GM19351 (cell line): Measurements from ENCODE around the gene CSNK1E.
"Not testable (repeated sequence)": the region's sequence is repeated elsewhere in the genome, so short reads cannot be mapped to it uniquely, and the experiment has no call there.

Source experiments
- ATAC-seq: cut with Tn5 transposase; IDR thresholded peaks from one replicate; pipeline ENCODE4 v1.9.1; 2021; ENCODE audit warnings: mild to moderate bottlenecking, moderate library complexity; ENCODE audit not compliant: unreplicated experiment

CSNK1E gene

DNA sequence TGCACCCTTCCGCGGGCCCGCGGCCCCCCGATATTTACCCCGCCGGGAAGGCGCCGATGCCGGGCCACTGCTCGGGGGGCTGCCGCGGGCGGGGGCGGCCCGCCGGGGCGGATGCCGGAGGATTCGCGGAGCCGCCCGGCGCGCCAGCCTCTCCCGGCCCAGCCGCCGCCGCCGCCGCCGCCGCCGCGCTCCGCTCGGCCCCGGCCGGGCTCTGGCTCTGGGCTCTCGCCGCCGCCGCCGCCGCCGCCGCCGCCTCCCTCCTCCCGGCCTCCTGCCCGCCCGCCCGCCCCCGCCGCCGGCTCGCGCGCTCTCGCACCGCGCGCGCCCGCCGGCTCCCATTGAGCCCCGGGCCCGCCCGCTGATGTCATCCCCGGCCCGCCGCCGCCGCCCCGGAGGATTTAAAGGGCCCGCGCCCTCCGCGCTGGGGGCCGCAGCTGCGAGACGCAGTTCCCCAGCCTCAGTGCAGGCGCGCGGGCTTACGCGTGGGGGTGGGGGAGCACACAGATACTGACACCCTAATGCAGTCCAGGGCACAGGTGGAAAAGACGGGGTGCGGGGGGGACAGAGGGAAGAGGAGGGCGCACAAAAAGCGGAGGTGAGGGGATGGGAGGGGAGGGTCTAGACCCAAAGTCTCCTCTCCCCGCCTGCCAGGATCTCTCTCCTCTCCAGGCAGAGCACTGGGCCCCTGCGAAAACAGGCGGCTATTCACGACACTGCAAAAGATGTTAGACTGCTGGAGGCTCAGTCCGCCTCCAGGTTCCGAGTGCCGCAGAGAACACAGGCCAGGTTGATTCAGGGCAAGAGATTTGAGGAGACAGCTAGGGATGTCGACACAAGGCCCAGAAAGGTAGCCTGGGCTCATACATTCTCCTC lies at the start of gene CSNK1E:
TSS of gene CSNK1E (minus strand) at position 312 of the 873 bp plus-strand sequence. CDS start 3,276 bp downstream, outside the sequence.
- no peak for ATAC-seq

DNA sequence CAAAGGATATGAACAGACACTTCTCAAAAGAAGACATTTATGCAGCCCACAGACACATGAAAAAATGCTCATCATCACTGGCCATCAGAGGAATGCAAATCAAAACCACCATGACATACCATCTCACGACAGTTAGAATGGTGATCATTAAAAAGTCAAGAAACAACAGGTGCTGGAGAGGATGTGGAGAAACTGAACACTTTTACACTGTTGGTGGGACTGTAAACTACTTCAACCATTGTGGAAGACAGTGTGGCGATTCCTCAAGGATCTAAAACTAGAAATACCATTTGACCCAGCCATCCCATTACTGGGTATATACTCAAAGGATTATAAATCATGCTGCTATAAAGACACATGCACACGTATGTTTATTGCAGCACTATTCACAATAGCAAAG lies 48.6 kb upstream of the CSNK1E start:
- not testable (repeated sequence) for ATAC-seq

DNA sequence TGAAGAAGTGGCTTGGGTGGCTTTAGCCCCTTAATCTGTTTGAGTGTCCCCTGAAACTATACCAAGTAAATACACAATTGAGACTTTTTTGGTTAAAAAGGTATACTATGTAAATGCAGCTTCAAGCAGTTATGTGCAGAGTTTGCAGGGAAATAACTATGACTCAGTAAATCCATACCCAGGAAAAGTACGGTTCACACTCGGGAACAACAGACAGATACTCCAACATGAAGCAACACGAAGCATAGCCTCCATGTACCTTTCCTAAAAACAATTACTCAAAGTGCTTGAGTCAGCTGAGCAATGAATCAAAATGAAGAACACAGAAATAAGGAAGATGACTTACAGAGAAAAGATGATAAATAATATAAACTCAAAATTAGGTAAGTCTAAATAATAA lies 47.9 kb upstream of the CSNK1E start:
- ATAC-seq, result not testable (repeated sequence)

DNA sequence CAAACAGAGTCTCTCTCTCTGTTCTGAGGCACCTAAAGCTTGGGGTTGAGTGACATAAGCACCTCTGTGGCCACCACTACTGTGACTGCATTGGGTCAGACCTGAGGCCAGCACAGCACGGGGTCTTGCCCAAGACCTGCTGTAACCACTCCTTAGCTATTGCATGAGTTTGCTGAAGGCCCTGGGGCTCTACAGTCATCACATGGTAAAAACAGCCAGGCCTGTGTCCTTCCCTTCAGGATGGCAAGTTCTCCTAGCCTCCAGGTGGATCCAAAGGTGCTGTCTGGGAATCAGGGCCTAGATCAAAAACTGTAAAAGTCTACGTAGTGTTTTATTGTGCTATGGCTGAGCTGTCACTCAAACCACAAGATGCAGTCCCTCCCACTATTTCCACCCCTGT lies 43.3 kb upstream of the CSNK1E start:
- not testable (repeated sequence) for ATAC-seq

DNA sequence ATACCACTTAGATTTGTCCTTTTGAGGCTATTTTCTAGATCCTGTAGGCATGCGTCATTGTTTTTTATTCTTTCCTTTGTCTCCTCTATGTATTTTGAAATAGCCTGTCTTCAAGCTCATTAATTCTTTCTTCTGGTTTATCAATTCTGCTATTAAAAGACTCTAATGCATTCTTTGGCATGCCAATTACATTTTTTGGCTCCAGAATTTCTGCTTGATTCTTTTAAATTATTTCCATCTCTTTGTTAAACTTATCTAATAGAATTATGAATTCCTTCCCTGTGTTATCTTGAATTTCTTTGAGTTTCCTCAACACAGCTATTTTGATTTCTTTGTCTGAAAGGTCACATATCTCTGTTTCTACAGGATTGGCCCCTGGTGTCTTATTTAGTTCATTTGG lies 42.6 kb upstream of the CSNK1E start:
- not testable (repeated sequence) for ATAC-seq

DNA sequence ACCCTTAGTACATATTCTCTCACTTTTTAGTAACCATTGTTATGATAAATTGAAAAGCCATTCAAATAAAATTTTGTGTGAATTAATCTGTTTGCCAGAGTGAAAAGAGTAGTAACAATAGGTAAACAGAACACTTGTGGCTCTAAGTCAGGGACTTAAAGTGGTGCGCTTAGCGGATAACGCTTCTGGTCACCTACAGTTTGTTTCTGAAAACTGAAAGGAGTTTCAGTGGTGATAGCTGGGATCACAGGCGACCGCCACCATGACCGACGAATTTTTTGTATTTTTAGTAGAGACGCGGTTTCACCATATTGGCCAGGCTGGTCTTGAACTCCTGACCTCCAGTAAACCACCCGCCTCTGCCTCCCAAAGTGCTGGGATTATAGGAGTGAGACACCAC lies 40.7 kb upstream of the CSNK1E start:
- ATAC-seq, result not testable (repeated sequence)

DNA sequence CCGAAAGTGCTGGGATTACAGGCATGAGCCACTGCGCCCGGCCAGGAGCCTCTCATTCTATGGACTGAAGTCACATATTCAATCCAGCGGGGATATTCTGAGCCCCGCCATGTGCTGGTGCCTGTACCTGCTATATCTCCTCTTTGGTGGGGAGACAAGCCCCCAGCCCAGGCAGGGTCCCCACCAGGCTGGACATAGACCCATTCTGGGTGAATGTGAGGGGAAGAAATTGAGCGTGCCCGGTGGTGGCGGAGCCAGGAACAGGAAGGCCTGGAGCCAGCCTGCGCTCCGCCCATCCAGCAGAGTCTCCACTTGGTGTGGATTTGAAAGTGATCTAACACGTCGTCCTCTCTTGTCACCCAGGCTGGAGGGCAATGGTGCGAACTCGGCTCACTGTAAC lies 38.0 kb upstream of the CSNK1E start:
- no peak for ATAC-seq

DNA sequence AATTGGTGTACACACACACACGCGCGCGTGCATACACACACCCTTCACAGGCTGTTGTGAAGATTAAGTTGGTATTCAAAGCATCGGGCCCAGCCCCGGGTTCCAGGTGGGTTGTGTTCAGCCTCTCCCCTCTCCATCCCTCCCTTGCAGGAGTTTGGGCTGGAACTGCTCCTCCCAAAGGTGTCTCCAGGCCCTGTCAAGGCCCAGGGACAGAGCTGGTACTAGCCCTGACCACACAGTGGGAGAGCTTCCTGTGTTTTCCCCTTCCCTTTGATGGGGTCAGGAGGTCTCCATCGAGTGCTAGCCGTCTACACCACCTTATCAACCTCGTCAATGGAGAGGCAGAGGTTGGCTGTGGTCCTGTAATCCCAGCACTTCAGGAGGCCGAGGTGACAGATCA lies 36.5 kb upstream of the CSNK1E start:
- no peak for ATAC-seq

DNA sequence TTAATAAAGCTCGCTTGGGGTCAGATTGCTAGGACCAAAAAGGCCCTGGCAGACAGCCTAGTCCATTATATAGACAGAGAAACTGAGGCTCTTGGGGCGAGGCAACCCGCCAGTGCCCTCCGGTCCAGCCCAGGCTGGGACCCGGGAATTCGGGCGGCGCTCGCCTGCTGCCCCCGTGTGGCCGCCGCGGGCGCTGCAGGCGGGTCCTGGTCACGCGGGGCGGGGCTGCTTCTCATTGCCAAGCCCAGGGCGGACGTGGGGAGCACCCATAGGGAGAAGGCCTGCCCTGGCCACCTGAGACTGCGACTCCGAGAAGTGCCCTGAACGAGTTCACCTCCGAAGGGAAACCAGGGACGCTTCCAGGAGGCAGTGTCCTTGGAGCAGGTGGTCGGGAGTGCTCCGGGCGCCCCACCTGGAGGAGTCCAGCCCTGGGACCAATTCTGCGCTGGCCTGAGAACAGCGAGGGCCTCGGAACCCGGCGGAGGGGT lies 36.0 kb upstream of the CSNK1E start:
- no peak for ATAC-seq

DNA sequence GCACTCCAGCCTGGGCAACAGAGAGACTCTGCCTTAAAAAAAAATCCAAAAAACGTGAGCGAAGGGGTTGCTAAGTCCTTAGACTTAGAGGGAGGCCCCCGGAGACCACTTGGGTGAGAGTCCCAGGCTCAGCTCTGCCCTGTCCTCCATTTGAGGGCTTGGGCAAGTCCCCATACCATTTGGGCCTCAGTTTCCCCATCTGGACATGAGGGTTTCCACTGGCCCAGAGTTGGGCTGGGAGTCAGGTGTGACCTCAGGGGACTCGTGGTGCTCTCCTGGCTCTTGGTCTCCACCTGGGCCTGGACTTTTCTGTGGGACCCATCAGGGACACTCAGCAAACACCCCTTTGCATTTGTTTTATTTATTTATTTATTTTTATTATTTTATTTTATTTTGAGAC lies 35.2 kb upstream of the CSNK1E start:
- no peak for ATAC-seq

DNA sequence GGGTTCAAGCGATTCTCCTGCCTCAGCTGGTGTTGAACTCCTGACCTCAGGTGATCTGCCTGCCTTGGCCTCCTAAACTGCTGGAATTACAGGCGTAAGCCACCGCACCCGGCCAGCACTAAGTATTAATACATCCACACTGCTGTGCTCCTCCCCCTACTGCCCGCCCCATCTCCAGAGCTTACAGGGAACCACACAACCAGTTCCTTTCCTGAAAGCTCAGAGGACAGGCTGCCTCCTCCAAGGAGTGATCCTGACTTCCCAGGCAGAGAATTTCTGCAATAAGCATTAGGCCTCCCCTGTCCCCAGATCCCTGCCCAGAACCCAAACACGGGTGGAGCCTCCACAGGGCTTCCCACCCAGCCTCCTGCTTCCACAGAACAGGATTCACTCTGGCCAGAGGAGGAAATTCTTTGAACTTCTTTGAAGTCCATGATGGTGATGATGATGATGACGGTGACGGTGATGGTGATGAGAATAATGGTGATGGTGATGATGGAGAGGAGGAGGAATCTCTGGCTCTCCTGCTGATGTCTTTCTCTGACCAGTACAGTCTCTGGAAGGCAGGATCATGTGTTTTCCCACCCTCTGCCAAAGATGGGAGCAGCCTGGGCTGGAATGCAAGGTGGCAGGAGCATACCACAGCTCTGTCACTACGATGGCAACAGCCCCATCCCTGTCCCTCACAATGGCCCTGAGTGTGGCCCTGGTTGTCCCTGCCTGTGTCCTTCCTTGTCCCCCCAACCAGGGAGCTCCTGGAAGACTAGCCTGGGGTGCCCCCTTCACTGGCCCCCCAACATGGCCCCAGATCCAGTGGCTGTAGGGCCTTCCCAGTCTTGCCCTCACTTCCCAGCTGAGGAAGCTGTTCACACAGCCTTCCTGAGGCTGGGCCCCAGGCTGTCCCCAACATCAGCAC lies 33.5 kb upstream of the CSNK1E start:
- no peak for ATAC-seq

DNA sequence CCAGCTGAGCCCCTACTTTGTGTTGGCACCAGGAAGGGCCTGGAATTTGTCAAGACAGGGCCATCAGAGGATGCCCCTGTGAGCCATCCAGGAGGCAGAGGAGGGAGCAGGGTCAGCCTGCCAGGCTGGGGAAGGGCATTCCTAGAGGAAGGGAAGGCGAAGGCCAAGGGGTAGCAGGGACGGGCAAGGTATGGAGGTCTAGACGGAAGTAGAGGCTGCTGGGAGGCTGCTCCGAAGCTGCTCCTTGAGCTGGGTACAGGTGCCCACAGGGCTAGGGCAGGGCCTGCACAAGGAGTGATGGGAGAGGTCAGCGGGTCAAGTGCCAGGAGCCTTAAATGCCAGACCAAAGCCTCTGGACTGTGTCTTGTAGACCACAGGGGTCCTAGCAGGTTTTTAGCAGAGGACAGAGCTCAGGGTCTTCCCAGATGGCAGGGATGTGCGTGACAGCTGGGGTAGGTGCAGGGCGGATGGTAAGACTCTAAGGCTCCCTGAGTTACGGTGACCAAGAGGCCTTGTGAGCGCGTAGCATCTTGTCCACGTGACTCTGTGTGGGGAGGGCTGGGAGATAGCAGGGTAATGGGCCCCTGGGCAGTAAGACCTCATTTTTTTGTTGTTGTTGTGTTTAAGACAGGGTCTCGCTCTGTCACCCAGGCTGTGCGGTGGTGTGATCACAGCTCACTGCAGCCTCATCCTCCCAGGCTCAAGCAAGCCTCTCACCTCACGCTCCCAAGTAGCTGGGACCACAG lies 31.7 kb upstream of the CSNK1E start:
- ATAC-seq, result no peak

DNA sequence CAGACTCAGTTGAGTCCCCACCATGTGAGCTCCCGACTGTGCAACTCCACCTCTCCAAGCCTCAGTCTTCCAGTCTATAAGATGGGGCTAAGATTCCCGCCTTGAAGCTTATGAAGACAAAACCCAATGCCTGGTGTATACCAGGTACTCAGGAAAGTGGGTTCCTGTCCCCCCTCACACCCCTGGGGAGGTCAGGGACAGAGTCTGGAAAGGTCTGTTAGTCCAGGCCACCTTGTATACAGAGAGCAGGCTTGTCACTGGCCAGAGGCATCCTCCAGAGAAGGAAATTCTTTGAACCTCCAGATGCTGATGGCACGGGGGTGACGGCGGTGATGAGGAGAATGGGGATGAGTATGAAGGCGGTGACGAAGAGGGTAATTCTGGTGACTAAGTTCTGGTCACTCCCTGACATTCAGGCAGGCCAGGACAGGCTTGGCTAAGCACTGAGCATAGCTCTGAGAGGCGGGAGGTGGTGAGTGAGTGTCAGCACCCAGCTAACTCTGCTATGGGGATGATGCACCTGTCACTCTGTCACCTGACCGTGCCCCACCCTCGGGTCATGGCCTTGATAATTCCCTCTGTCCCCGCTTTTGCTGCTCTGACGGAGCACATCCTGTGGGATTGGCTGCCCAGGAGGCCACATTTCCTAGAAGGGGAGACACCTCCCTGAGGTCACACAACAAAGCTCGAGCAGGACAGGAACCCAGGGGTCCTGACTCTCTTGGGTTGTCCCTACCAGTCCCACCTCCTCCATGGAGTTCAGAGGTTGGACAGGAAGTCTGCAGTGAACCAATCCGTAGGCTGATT lies 30.9 kb upstream of the CSNK1E start:
- ATAC-seq, result no peak

DNA sequence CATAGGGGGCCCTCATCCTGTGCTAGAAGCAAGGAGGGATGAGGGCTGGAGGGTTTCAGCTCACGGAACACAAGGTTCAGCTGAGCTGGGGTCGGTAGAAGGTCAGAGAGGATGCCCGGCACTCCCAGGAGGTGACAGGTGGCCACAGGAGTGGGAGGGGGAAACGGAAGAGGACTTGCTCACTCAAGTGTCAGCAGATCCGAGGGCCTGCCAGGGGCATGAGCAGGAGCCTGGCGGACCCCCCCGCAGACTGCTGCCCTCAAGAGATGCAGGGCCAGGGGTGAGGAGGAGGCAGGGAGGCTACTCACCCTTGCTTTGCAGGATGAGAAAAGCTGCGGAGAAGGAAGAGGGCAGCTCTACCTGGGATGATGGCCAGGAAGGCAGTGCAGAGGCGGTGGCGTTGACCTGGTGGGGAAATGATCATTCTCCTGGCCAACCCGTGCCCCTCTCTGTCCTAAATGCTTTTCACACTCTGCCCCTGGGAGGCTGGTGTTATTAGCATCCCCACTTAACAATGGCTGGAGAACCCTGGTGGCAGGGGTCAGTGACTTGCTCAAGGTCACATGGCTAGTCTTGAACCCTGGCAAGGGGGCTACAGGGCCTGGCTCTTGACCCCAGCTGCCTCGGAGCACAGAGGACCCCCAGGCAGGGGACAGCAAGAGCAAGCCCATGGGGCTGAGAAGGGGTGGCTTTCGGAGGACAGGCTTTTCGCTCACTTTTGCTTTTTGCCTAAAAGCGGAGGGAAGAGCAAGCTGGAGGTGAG lies 30.1 kb upstream of the CSNK1E start:
- ATAC-seq, result no peak

DNA sequence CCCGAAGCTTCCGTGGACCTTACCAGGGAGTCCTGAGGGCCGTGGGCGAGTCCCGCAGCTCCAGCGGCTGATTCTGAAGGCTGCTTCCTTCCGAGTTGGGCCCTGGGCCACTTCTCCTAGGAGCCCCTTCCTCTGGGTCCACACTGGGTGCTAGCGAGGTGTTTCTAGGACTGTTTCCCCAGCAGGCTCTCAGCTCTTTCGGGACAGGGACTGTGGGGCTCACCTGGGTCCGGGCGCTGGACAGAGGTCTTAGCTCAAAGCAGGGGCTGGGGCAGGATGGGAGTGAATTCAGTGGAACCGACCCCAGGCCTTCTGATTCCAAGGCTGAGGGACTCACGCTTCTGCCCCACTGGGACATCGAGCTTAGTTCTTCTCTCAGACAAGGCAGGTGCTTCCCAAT lies 29.3 kb upstream of the CSNK1E start:
- no peak for ATAC-seq

DNA sequence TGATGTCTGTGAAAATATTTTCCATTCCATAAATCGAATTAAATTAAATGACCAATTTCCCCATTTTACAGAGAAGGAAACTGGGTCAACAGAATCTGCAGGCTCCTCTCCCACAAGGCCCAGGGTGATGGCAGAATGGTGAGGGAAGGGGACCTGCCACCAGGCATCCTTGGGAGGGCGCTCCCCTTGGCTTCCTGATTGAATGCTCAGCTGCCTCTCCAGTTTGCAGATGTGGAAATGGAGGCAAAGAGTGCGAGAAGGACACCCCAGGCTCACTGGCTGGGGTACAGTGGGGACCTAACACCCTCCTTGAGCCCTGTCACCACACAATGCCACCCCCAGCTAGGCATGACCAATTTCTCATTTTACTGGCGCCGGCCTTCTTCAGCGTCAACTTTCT lies 28.5 kb upstream of the CSNK1E start:
- ATAC-seq, result no peak

DNA sequence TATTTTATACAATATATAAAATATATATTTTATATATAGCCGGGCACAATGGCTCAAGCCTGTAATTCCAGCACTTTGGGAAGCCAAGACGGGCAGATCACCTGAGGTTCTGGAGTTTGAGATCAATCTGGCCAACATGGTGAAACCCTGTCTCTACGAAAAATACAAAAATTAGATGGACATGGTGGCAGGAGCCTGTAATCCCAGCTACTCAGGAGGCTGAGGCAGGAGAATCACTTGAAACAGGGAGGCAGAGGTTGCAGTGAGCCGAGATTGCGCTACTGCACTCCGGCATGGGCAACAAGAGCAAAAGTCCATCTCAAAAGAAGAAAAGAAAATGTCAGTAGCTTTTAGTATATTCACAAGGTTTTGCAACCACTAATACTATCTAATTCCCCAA lies 22.7 kb upstream of the CSNK1E start:
- not testable (repeated sequence) for ATAC-seq

DNA sequence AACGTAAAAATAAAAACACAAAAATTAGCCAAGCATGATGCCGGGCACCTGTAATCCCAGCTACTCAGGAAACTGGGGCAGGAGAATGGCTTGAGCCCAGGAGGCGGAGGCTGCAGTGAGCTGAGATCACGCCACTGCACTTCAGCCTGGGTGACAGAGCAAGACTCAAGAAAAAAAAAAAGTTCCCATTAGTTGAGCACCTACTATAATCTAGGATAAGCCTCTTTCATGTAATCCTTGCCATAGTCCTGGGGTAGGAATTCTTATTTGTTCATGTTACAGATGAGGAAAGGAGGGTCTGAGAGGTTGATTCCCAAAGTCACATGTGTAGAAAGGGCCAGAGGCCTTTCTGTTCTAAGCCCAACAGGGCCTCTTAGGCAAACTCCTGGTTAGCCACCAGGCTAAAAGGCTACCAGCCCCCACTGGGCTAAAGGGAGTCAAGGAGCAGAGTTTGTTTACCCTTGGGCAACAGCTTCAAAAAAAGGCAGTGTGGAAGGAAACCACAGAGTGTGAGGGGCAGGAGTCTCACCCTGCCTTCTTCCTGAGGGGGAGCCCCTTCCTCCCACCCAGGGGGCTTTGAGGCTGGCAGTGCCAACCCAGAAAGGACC lies 21.6 kb upstream of the CSNK1E start:
- ATAC-seq, result no peak

DNA sequence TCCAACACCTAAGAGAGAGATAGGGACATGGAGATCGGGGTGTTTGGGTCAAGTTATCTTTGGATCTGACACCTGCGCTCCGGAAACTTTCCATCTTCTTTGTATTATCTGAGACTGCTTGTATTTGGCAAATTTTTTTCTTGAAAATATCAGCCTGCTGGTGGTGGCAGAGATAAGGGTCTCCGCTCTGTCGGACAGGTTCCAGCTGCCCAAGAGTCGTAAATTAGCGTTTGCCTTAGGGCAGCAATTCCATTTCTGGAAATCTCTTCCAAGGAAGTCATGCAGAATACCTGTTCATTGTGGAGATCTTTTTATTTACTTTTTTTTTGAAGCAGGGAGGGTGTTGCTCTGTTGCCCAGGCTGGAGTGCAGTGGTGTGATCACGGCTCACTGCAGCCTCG lies 19.5 kb upstream of the CSNK1E start:
- ATAC-seq, result no peak
